SU-DHL-6 (cell line): ENCODE results near the gene LPGAT1.

ENCODE experiments used
- H2AFZ ChIP-seq: fragments of 200-600 bp; sonication (generic); 2 replicates; pipeline ENCODE4 v1.6.1; 2014; ENCODE audit warnings: low read depth, mild to moderate bottlenecking, moderate library complexity, mixed read lengths, antibody characterized with exemption, low read length; ENCODE audit not compliant: severe bottlenecking
- H3F3A ChIP-seq: fragments of 200-600 bp; shearing (Covaris generic); 2 replicates; pipeline ENCODE4 v1.6.0; 2016; ENCODE audit warnings: antibody characterized with exemption, mild to moderate bottlenecking; ENCODE audit not compliant: insufficient read depth
- H3K27ac ChIP-seq: fragments of 200-600 bp; sonication (generic); 2 replicates; pipeline ENCODE4 v1.5.1; 2016; ENCODE audit warnings: low read depth, mild to moderate bottlenecking, low read length, moderate library complexity, mixed read lengths
- H3K27me3 ChIP-seq: fragments of 200-600 bp; sonication (generic), shearing (Covaris generic); 2 replicates; pipeline ENCODE4 v1.6.0; 2014; ENCODE audit warnings: mild to moderate bottlenecking, low read length
- H3K36me3 ChIP-seq: fragments of 200-600 bp; sonication (generic); 2 replicates; pipeline ENCODE4 v1.6.1; 2014; ENCODE audit warnings: mild to moderate bottlenecking, low read length, mixed read lengths
- H3K4me2 ChIP-seq: fragments of 300-600, 200-600 bp; shearing (Covaris generic), sonication (generic); 2 replicates; pipeline ENCODE4 v1.6.0; 2014; ENCODE audit warnings: low read length, low read depth, mild to moderate bottlenecking; ENCODE audit not compliant: poor library complexity, severe bottlenecking
- H3K4me3 ChIP-seq: fragments of 200-600 bp; sonication (generic); 2 replicates; pipeline ENCODE4 v1.5.1; 2014; ENCODE audit warnings: antibody characterized with exemption, low read length, mild to moderate bottlenecking, mixed read lengths; ENCODE audit not compliant: insufficient read depth, poor library complexity, severe bottlenecking
- H3K79me2 ChIP-seq: fragments of 200-600 bp; sonication (generic); 2 replicates; pipeline ENCODE4 v1.6.1; 2014; ENCODE audit warnings: mild to moderate bottlenecking, low read length, moderate library complexity; ENCODE audit not compliant: insufficient read depth
- H3K9ac ChIP-seq: fragments of 200-600 bp; sonication (generic); 2 replicates; pipeline ENCODE4 v1.7.0; 2014; ENCODE audit warnings: mild to moderate bottlenecking, low read length
- H3K9me2 ChIP-seq: fragments of 200-600 bp; sonication (generic); replicated peaks from 2 replicates; pipeline ENCODE4 v1.6.1; 2014; ENCODE audit warnings: low read length; ENCODE audit not compliant: insufficient read depth
- H3K9me3 ChIP-seq: fragments of 200-600 bp; sonication (generic); 2 replicates; pipeline ENCODE4 v1.6.1; 2014; ENCODE audit warnings: low read length, mixed read lengths; ENCODE audit not compliant: insufficient read depth
- H4K20me1 ChIP-seq: fragments of 200-600 bp; sonication (generic); 2 replicates; pipeline ENCODE4 v1.6.1; 2014; ENCODE audit warnings: low read depth, mild to moderate bottlenecking, antibody characterized with exemption, low read length, moderate library complexity, mixed read lengths
- CTCF ChIP-seq: fragments of 200-600 bp; sonication (generic); IDR thresholded peaks from one replicate; pipeline ENCODE4 v1.5.1; 2017; ENCODE audit warnings: antibody characterized with exemption, mild to moderate bottlenecking, low read length, moderate library complexity; ENCODE audit not compliant: insufficient read depth, poor library complexity, severe bottlenecking
- EZH2phosphoT487 ChIP-seq: fragments of 200-600 bp; sonication (generic), shearing (Covaris generic); conservative IDR thresholded peaks from 2 replicates; pipeline ENCODE4 v1.6.1; 2018; ENCODE audit warnings: mild to moderate bottlenecking, antibody characterized with exemption, low read length, moderate library complexity, mixed read lengths

Gene LPGAT1

GRCh38 chr1:211699059-211699458 lies 131.5 kb downstream of the LPGAT1 start:
- H3K9me3 ChIP-seq: no peaks in the 10 kb centered on the region
- no peaks in the 10 kb centered on the region for H4K20me1 ChIP-seq
- TF ChIP-seq EZH2phosphoT487 (no peak), CTCF (no peak)
- H3K4me2 ChIP-seq: peak overlapping the region; percentile 41
- no peak overlapping the region for H2AFZ ChIP-seq
- H3K27ac ChIP-seq: no peak overlapping the region; the same call in 1 of the 2 replicates
- H3K9me2 ChIP-seq: no peaks in the 10 kb centered on the region
- H3K79me2 ChIP-seq: no peaks in the 10 kb centered on the region
- no peak overlapping the region for H3K9ac ChIP-seq
- no peaks in the 10 kb centered on the region for H3K36me3 ChIP-seq
- no peak overlapping the region for H3K4me3 ChIP-seq
- no peaks in the 10 kb centered on the region for H3K27me3 ChIP-seq
- H3F3A ChIP-seq: 0 out of 2 replicates have a peak, but pooled peaks cover 9% of the 10 kb centered on the region

GRCh38 chr1:211698161-211699026 lies 132.2 kb downstream of the LPGAT1 start:
- no peaks in the 10 kb centered on the region for H3K36me3 ChIP-seq
- H3K9ac ChIP-seq: no peak overlapping the region
- no peaks in the 10 kb centered on the region for H4K20me1 ChIP-seq
- H3K27ac ChIP-seq: peak overlapping the region; percentile 20
- 0 out of 2 replicates have a peak, but pooled peaks cover 9% of the 10 kb centered on the region for H3F3A ChIP-seq
- no peaks in the 10 kb centered on the region for H3K9me3 ChIP-seq
- peak overlapping the region; percentile 41 for H3K4me2 ChIP-seq
- H3K9me2 ChIP-seq: no peaks in the 10 kb centered on the region
- no peak overlapping the region for H2AFZ ChIP-seq
- no peak overlapping the region for H3K4me3 ChIP-seq
- TF ChIP-seq CTCF (peak; percentile 98), EZH2phosphoT487 (no peak)
- H3K79me2 ChIP-seq: no peaks in the 10 kb centered on the region
- H3K27me3 ChIP-seq: no peaks in the 10 kb centered on the region

- H3K9me2 ChIP-seq: no peaks in the 10 kb centered on the region
- no peak overlapping the region for H3K4me2 ChIP-seq
- 0 out of 2 replicates have a peak, but pooled peaks cover 9% of the 10 kb centered on the region for H3F3A ChIP-seq
- no peaks in the 10 kb centered on the region for H3K36me3 ChIP-seq
- H3K27ac ChIP-seq: no peak overlapping the region
- H3K27me3 ChIP-seq: no peaks in the 10 kb centered on the region
- TF ChIP-seq CTCF (no peak), EZH2phosphoT487 (no peak)
- H3K79me2 ChIP-seq: no peaks in the 10 kb centered on the region
- no peak overlapping the region for H3K4me3 ChIP-seq
- H3K9me3 ChIP-seq: no peaks in the 10 kb centered on the region
- no peaks in the 10 kb centered on the region for H4K20me1 ChIP-seq
- H2AFZ ChIP-seq: no peak overlapping the region
- no peak overlapping the region for H3K9ac ChIP-seq
Observed at GRCh38 chr1:211697356-211697755, 133.2 kb downstream of the LPGAT1 start.
